Neural progenitor cell (in vitro differentiated cells): ENCODE results near the gene KANK2.

Experiments used
- CTCF ChIP-seq: fragments of 200-600 bp; sonication (generic); IDR thresholded peaks from 2 replicates; pipeline ENCODE4 v1.5.1; 2017; ENCODE audit warnings: antibody characterized with exemption, mild to moderate bottlenecking
- EZH2 ChIP-seq: fragments of 200-600 bp; sonication (generic); IDR thresholded peaks from 2 replicates; pipeline ENCODE4 v1.6.1; 2017; ENCODE audit warnings: antibody characterized with exemption, mild to moderate bottlenecking, moderate library complexity

- TF ChIP-seq CTCF, result no peak
- TF ChIP-seq EZH2, result no peak
These were observed 14.4 kb downstream of the KANK2 start for GRCh38 chr19:11182994-11183393.
